Measurements from ENCODE around the gene GNAS. TPM values are rescaled to one million over a fixed set of nuclear protein-coding genes. Genes with fewer than 3 reads are reported as not detected.

Gene GNAS
- total RNA-seq, 2 experiments from 2014 or later = 1,245 to 1,317 TPM

GRCh38 chr20:58906111-58906510, 53.6 kb downstream of the GNAS start:
- Mint-ChIP-seq H3K4me1 (ENCODE audit: low read depth) (peaks cover 77% of the 10 kb centered on the region), H3K9me3 (no peaks in the 10 kb centered on the region), H3K27me3 (no peaks in the 10 kb centered on the region), H3K36me3 (ENCODE audit: low read depth) (peaks cover 100% of the 10 kb centered on the region), H3K4me3 (no peak overlapping the region), H3K27ac (peak overlapping the region; percentile 12)
- Histone ChIP-seq H3K27me3 (ENCODE audit: control insufficient read depth in 1 of 2, insufficient read depth in 2 of 2, low read length in 2 of 2) (no peaks in the 10 kb centered on the region), H3K36me3 (ENCODE audit: insufficient read depth, low read length) (peaks cover 93% of the 10 kb centered on the region), H3K4me1 (ENCODE audit: insufficient read depth, low read length) (peaks cover 29% of the 10 kb centered on the region), H3K27ac (ENCODE audit: low read depth in 1 of 2, low read length in 2 of 2) (no peak overlapping the region), H3K4me3 (ENCODE audit: low read length) (no peak overlapping the region), H3K9me3 (ENCODE audit: control insufficient read depth in 1 of 2, insufficient read depth in 1 of 2, low read length in 2 of 2) (no peaks in the 10 kb centered on the region)
- ATAC-seq (ENCODE audit: poor library complexity) (no peak), DNase-seq (no peak)
- intact Hi-C loops (cut with DNase I, micrococcal nuclease) = loop anchor here in 1 of 2 experiments (5.0 kb wide), 1 partner anchor 71 kb away; no protein-coding TSS in a partner anchor
- POLR2A ChIA-PET = interaction anchor here (1.3 to 2.1 kb wide), 2 partner anchors 17 to 126 kb away, joined by 3 to 7 read pairs; partner anchors contain the start of gene ATP5F1E
- TF ChIP-seq, protein P1, sequence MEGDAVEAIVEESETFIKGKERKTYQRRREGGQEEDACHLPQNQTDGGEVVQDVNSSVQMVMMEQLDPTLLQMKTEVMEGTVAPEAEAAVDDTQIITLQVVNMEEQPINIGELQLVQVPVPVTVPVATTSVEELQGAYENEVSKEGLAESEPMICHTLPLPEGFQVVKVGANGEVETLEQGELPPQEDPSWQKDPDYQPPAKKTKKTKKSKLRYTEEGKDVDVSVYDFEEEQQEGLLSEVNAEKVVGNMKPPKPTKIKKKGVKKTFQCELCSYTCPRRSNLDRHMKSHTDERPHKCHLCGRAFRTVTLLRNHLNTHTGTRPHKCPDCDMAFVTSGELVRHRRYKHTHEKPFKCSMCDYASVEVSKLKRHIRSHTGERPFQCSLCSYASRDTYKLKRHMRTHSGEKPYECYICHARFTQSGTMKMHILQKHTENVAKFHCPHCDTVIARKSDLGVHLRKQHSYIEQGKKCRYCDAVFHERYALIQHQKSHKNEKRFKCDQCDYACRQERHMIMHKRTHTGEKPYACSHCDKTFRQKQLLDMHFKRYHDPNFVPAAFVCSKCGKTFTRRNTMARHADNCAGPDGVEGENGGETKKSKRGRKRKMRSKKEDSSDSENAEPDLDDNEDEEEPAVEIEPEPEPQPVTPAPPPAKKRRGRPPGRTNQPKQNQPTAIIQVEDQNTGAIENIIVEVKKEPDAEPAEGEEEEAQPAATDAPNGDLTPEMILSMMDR (IDR thresholded peaks at IDR 0.05) = no peak
- CTCF ChIA-PET = interaction anchor here (1.1 kb wide), 1 partner anchor 8 kb away, joined by 3 read pairs; no protein-coding TSS in a partner anchor

DNA sequence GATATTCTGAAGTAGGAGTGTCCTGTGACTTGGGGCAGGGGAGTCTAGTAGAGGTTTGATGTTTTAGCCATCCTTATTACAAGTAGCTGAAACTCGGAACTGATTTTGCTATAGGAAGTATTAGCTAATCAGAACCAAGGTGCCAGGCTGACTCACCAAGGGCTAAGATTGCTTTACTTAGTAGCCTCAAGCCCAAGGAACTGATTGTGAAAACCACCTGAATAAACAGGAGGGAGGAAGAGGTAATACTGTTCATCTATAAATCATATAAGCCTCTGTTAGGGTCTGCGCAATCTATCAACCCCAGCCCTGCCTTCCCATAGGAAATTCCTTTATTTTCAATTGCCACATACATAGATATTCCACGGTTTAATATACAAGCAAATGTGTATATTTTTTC, 54.4 kb downstream of the GNAS start:
- H3K27me3 ChIP-seq (ENCODE audit: control insufficient read depth in 1 of 2, insufficient read depth in 2 of 2, low read length in 2 of 2) = no peaks in the 10 kb centered on the region
- Mint-ChIP-seq H3K4me3 (peak overlapping the region; percentile 75), H3K27ac (peak overlapping the region; percentile 70), H3K4me1 (ENCODE audit: low read depth) (peaks cover 78% of the 10 kb centered on the region), H3K9me3 (no peaks in the 10 kb centered on the region), H3K36me3 (ENCODE audit: low read depth) (peaks cover 100% of the 10 kb centered on the region), H3K27me3 (no peaks in the 10 kb centered on the region)
- peaks cover 92% of the 10 kb centered on the region for H3K36me3 ChIP-seq (ENCODE audit: insufficient read depth, low read length)
- ATAC-seq (ENCODE audit: poor library complexity) = no peak
- H3K27ac ChIP-seq (ENCODE audit: low read depth in 1 of 2, low read length in 2 of 2) = peak overlapping the region; percentile 49 to 58
- H3K4me1 ChIP-seq (ENCODE audit: insufficient read depth, low read length) = peaks cover 29% of the 10 kb centered on the region
- no peaks in the 10 kb centered on the region for H3K9me3 ChIP-seq (ENCODE audit: control insufficient read depth in 1 of 2, insufficient read depth in 1 of 2, low read length in 2 of 2)
- H3K4me3 ChIP-seq (ENCODE audit: low read length) = no peak overlapping the region
- peak in 2 of 14 experiments; percentile 12 to 35 for DNase-seq
- intact Hi-C loops (cut with DNase I, micrococcal nuclease) = loop anchor here in 1 of 2 experiments (5.0 kb wide), 1 partner anchor 70 kb away; no protein-coding TSS in a partner anchor
- ChIA-PET POLR2A (interaction anchor here (1.4 to 2.1 kb wide), 2 partner anchors 15 to 125 kb away, joined by 5 to 7 read pairs; partner anchors contain the start of gene ATP5F1E), CTCF (interaction anchor here (1.1 to 1.7 kb wide), 3 partner anchors 9 to 125 kb away, joined by 3 to 5 read pairs (median 3); partner anchors contain the start of gene ATP5F1E)
- TF ChIP-seq, protein P1 (IDR thresholded peaks at IDR 0.05) = no peak

DNA sequence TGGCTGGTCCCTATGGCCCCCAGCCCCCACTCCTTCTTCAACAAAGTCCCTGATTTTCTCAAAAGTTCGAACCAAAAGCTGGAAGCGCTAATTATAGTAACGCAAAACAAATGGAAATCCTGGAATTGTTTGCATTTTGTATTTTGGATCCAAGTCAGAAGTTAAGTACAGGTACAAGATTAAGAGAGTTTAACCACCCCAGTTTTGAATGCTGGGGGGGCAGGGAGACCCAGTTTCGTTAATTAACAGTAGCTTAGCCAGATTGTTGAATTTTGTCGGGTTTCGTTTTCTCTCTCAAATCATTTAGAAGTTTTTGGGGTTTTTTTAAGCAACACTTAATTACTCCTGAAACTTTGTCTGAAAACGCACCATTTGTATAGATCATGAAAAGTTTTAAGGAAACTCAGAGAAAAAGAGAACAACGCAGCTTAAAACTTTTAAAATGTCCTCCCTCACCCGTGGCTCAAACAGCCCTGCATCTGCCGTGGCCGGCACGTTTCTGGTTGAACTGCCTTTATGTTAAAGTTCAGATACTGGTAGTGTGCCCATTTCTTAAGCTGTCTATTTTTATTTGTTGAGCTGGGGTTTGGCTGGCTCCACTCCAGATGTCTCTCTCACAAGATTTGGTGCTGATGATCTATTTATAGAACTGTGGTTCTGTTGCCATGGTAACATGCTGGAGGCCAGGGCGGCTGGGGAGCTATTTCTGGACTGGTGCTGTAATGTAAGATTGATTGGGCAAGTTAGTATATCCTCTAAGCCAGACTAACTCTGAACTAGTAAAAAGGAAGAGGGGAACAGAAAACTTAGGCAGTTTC, 55.0 kb downstream of the GNAS start:
- peaks cover 100% of the 10 kb centered on the region for H3K36me3 Mint-ChIP-seq (ENCODE audit: low read depth)
- TF ChIP-seq, protein P1 (IDR thresholded peaks at IDR 0.05) = no peak
- H3K9me3 Mint-ChIP-seq = no peaks in the 10 kb centered on the region
- H3K27ac ChIP-seq (ENCODE audit: low read depth in 1 of 2, low read length in 2 of 2) = peak overlapping the region; percentile 49 to 58
- H3K27me3 Mint-ChIP-seq = no peaks in the 10 kb centered on the region
- DNase-seq (peak in 11 of 14 experiments; percentile 12 to 87 (median 39)), ATAC-seq (ENCODE audit: poor library complexity) (peak; percentile 45)
- peaks cover 26% of the 10 kb centered on the region for H3K4me1 ChIP-seq (ENCODE audit: insufficient read depth, low read length)
- no peak overlapping the region for H3K4me3 ChIP-seq (ENCODE audit: low read length)
- peaks cover 86% of the 10 kb centered on the region for H3K36me3 ChIP-seq (ENCODE audit: insufficient read depth, low read length)
- H3K27ac Mint-ChIP-seq = peak overlapping the region; percentile 70
- POLR2A ChIA-PET = interaction anchor here (0.6 to 2.1 kb wide), 6 partner anchors 15 to 124 kb away, joined by 3 to 7 read pairs (median 4); partner anchors contain the start of gene ATP5F1E
- H3K4me1 Mint-ChIP-seq (ENCODE audit: low read depth) = peaks cover 78% of the 10 kb centered on the region
- peak overlapping the region; percentile 75 for H3K4me3 Mint-ChIP-seq
- intact Hi-C loops (cut with DNase I, micrococcal nuclease) = loop anchor here in 1 of 2 experiments (2.0 to 5.0 kb wide), 2 partner anchors 15 to 70 kb away; no protein-coding TSS in a partner anchor
- CTCF ChIA-PET = interaction anchor here (0.9 to 1.7 kb wide), 3 partner anchors 9 to 125 kb away, joined by 3 to 5 read pairs (median 4); partner anchors contain the start of gene ATP5F1E
- no peaks in the 10 kb centered on the region for H3K9me3 ChIP-seq (ENCODE audit: control insufficient read depth in 1 of 2, insufficient read depth in 1 of 2, low read length in 2 of 2)
- no peaks in the 10 kb centered on the region for H3K27me3 ChIP-seq (ENCODE audit: control insufficient read depth in 1 of 2, insufficient read depth in 2 of 2, low read length in 2 of 2)

All from CD4-positive, alpha-beta T cell (primary cell).